Measurements from ENCODE around the gene DCLK3.

The DCLK3 gene

DNA sequence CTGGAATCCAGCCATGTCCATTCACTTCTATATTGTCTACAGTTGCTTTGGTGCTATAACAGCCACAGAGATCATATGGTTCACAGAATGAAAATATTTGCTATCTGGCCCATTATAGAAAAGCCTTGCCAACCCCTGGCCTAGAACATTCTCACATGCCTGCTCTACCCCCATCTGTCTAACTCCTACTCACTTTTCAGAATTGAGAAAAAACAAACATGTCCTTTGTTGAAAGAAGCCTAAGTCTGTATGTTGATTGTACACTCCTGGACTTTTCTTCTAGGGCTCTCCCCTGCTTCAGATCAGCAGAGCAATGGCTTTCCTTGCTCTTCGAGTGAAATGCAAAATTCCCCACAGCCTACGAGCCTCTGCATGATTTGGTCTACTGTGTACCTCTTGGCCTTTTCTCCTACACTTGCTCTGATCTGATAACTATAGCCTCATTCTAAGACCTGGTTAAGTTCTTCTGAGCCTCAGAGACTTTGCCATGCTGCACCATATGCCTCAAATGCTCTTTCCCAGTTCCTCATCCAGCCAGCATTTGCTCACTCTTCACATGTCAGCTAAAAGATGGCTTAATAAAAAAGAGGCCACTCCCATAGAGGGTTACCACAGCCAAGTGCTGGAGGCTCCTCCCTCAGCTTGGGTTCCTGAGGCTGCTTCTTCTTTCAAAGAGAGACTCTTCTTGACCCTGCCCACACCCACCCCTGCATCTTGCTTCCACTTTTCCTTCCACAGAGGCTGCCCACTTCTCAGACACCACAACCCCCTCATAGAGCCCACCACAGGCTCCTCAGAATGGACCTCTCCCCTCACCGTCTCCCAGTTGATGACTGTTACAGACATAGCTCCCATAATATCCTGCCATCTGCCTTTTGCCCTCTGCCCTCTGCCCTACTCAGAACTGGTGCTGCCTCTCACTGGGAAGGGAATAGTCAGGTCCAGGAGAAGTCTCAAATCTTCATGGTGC, 22.9 kb upstream of the DCLK3 start:
- Histone ChIP-seq H2AFZ (ENCODE audit: insufficient read depth, low read length, poor library complexity) (no peak overlapping the region), H4K91ac (ENCODE audit: low read depth, low read length) (no peak overlapping the region), H2BK12ac (ENCODE audit: low read length) (no peak overlapping the region), H3K79me1 (ENCODE audit: low read length) (no peaks in the 10 kb centered on the region), H3K9me3 (ENCODE audit: insufficient read depth, low read depth, low read length) (no peaks in the 10 kb centered on the region), H3K27ac (ENCODE audit: low read depth, low read length) (no peak overlapping the region), H3K4me3 (ENCODE audit: low read depth, low read length) (no peak overlapping the region), H2AK5ac (ENCODE audit: low read length) (no peak overlapping the region), H3K36me3 (ENCODE audit: control insufficient read depth in 1 of 2, insufficient read depth in 2 of 2, low read length in 2 of 2) (no peaks in the 10 kb centered on the region), H3K27me3 (ENCODE audit: insufficient read depth, low read length) (peaks cover 2% of the 10 kb centered on the region), H3K4me1 (ENCODE audit: control insufficient read depth in 1 of 2, insufficient read depth in 2 of 2, low read length in 2 of 2) (no peaks in the 10 kb centered on the region), H4K8ac (ENCODE audit: low read depth, low read length) (no peak overlapping the region), H3K9ac (ENCODE audit: low read length) (no peak overlapping the region), H3K23ac (ENCODE audit: low read length) (no peak overlapping the region), H2BK120ac (ENCODE audit: insufficient read depth, low read length, poor library complexity) (no peak overlapping the region), H2BK5ac (ENCODE audit: low read depth, low read length, poor library complexity) (no peak overlapping the region), H3K14ac (ENCODE audit: low read length) (no peak overlapping the region), H3K18ac (ENCODE audit: low read length) (no peak overlapping the region), H3K4ac (ENCODE audit: low read depth, low read length) (no peak overlapping the region), H3K79me2 (ENCODE audit: control insufficient read depth, insufficient read depth, low read length, poor library complexity) (no peaks in the 10 kb centered on the region), H4K12ac (ENCODE audit: low read depth, low read length) (no peak overlapping the region), H3K4me2 (ENCODE audit: low read length) (no peak overlapping the region)
- no CpG with 5 or more reads among the region's 3 CpGs for whole genome bisulfite sequencing (ENCODE audit: extremely low coverage, insufficient coverage, insufficient read length)
- no peak for DNase-seq

DNA sequence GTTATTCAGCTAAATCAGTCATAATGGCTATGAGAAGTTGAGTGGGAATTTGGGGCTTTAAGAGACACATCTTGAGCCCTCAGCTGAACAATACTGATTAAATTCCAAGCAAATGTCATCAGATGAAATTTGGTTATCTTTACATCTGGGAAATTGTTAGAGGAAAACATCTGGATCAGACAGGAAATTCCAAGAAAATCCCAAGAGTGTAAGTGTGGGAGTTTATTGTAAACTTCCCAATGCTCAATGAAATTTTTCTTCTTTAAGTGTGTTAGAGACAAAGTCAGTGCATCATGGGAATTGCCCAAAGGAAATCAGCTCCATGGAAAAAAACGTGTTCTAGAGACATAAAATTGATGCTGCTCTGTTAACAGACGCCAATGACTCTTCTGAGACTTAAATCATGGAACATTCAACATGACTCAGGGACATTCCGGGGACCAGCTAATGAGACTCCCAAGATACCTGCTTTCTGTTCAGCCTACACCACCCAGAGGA, 19.8 kb upstream of the DCLK3 start:
- Histone ChIP-seq H2AFZ (ENCODE audit: insufficient read depth, low read length, poor library complexity) (no peak overlapping the region), H2BK120ac (ENCODE audit: insufficient read depth, low read length, poor library complexity) (no peak overlapping the region), H3K79me2 (ENCODE audit: control insufficient read depth, insufficient read depth, low read length, poor library complexity) (no peaks in the 10 kb centered on the region), H3K4me2 (ENCODE audit: low read length) (no peak overlapping the region), H3K27me3 (ENCODE audit: insufficient read depth, low read length) (no peaks in the 10 kb centered on the region), H2BK12ac (ENCODE audit: low read length) (no peak overlapping the region), H3K9ac (ENCODE audit: low read length) (no peak overlapping the region), H2AK5ac (ENCODE audit: low read length) (no peak overlapping the region), H3K23ac (ENCODE audit: low read length) (no peak overlapping the region), H2BK5ac (ENCODE audit: low read depth, low read length, poor library complexity) (no peak overlapping the region), H3K9me3 (ENCODE audit: insufficient read depth, low read depth, low read length) (no peaks in the 10 kb centered on the region), H4K12ac (ENCODE audit: low read depth, low read length) (no peak overlapping the region), H3K18ac (ENCODE audit: low read length) (no peak overlapping the region), H3K79me1 (ENCODE audit: low read length) (no peaks in the 10 kb centered on the region), H4K91ac (ENCODE audit: low read depth, low read length) (no peak overlapping the region), H3K14ac (ENCODE audit: low read length) (no peak overlapping the region), H3K4me1 (ENCODE audit: control insufficient read depth in 1 of 2, insufficient read depth in 2 of 2, low read length in 2 of 2) (no peaks in the 10 kb centered on the region), H3K27ac (ENCODE audit: low read depth, low read length) (no peak overlapping the region), H3K36me3 (ENCODE audit: control insufficient read depth in 1 of 2, insufficient read depth in 2 of 2, low read length in 2 of 2) (no peaks in the 10 kb centered on the region), H4K8ac (ENCODE audit: low read depth, low read length) (no peak overlapping the region), H3K4me3 (ENCODE audit: low read depth, low read length) (no peak overlapping the region), H3K4ac (ENCODE audit: low read depth, low read length) (no peak overlapping the region)
- no peak for DNase-seq
- WGBS (ENCODE audit: extremely low coverage, insufficient coverage, insufficient read length) = no CpG with 5 or more reads among the region's 3 CpGs

DNA sequence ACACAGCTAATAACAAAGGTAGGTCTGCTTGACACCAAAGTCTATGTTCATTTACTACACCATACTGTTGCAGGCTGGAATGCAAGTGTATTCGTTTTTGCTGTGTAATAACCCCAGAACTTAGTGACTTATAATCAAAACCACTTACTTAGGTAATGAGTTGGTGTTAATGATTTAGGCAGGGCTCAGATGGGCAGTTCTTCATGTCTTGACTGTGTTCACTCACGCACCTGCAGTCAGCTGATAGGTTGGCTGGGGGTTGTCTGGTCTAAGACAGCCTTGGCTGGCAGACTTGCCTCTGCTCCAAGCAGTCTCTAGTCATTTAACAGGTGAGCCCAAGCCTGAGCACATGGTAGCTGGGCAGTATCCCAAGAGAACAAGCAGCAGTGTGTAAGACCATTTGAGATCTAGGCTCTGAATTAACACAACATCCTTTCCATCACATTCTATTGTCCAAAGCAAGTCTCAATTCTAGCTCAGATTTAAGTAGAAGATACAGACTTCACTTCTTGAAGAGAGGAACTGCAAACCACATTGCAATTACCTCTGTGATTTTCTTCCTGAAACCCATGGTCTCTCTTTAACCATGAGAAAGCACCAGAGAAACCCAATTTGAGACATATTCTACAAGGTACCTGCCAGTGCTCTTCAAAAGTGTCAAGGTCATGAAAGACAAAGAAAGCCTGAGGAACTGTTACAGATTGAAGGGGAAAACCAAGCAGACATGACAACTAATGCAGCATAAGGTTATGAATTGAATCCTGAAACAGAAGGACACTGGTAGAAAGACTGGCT, 13.3 kb upstream of the DCLK3 start:
- Histone ChIP-seq H2BK120ac (ENCODE audit: insufficient read depth, low read length, poor library complexity) (no peak overlapping the region), H3K23ac (ENCODE audit: low read length) (no peak overlapping the region), H3K27me3 (ENCODE audit: insufficient read depth, low read length) (no peaks in the 10 kb centered on the region), H2AK5ac (ENCODE audit: low read length) (no peak overlapping the region), H4K91ac (ENCODE audit: low read depth, low read length) (no peak overlapping the region), H4K8ac (ENCODE audit: low read depth, low read length) (no peak overlapping the region), H2BK12ac (ENCODE audit: low read length) (no peak overlapping the region), H3K36me3 (ENCODE audit: control insufficient read depth in 1 of 2, insufficient read depth in 2 of 2, low read length in 2 of 2) (no peaks in the 10 kb centered on the region), H4K12ac (ENCODE audit: low read depth, low read length) (no peak overlapping the region), H3K4ac (ENCODE audit: low read depth, low read length) (no peak overlapping the region), H3K14ac (ENCODE audit: low read length) (no peak overlapping the region), H3K79me1 (ENCODE audit: low read length) (no peaks in the 10 kb centered on the region), H3K9me3 (ENCODE audit: insufficient read depth, low read depth, low read length) (no peaks in the 10 kb centered on the region), H2AFZ (ENCODE audit: insufficient read depth, low read length, poor library complexity) (no peak overlapping the region), H3K4me3 (ENCODE audit: low read depth, low read length) (no peak overlapping the region), H3K18ac (ENCODE audit: low read length) (no peak overlapping the region), H3K9ac (ENCODE audit: low read length) (no peak overlapping the region), H3K27ac (ENCODE audit: low read depth, low read length) (no peak overlapping the region), H3K4me1 (ENCODE audit: control insufficient read depth in 1 of 2, insufficient read depth in 2 of 2, low read length in 2 of 2) (no peaks in the 10 kb centered on the region), H3K4me2 (ENCODE audit: low read length) (no peak overlapping the region), H3K79me2 (ENCODE audit: control insufficient read depth, insufficient read depth, low read length, poor library complexity) (no peaks in the 10 kb centered on the region), H2BK5ac (ENCODE audit: low read depth, low read length, poor library complexity) (no peak overlapping the region)
- WGBS (ENCODE audit: extremely low coverage, insufficient coverage, insufficient read length) = no CpG with 5 or more reads among the region's 2 CpGs
- no peak for DNase-seq

DNA sequence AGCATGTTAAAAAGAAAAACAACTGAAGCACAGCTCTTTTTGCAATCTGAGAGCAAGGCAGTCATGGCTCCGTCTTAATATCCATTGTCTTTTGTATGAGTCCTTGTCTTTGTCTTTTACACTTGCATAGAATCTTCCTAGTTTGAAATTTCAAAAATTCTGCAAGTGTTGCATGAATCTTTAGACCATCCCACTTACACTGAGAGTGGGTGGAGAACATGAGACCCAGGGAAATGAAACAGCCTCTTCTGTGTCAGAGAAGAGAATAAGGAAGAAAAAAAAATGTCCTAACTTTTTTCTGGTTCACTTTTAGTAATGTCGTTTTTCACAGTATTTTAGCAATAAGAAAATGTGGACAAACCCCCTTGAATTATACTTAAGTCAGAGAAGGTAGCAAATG, 12.1 kb upstream of the DCLK3 start:
- H3K4me1 ChIP-seq (ENCODE audit: control insufficient read depth in 1 of 2, insufficient read depth in 2 of 2, low read length in 2 of 2) = no peaks in the 10 kb centered on the region
- no peak overlapping the region for H4K91ac ChIP-seq (ENCODE audit: low read depth, low read length)
- no peak overlapping the region for H2BK12ac ChIP-seq (ENCODE audit: low read length)
- no peak overlapping the region for H3K4me2 ChIP-seq (ENCODE audit: low read length)
- no peaks in the 10 kb centered on the region for H3K9me3 ChIP-seq (ENCODE audit: insufficient read depth, low read depth, low read length)
- no peak overlapping the region for H3K18ac ChIP-seq (ENCODE audit: low read length)
- no peak overlapping the region for H3K4me3 ChIP-seq (ENCODE audit: low read depth, low read length)
- H2BK120ac ChIP-seq (ENCODE audit: insufficient read depth, low read length, poor library complexity) = no peak overlapping the region
- no peak overlapping the region for H3K4ac ChIP-seq (ENCODE audit: low read depth, low read length)
- no peak overlapping the region for H2AK5ac ChIP-seq (ENCODE audit: low read length)
- H3K79me2 ChIP-seq (ENCODE audit: control insufficient read depth, insufficient read depth, low read length, poor library complexity) = no peaks in the 10 kb centered on the region
- no peak overlapping the region for H3K14ac ChIP-seq (ENCODE audit: low read length)
- no peak overlapping the region for H3K27ac ChIP-seq (ENCODE audit: low read depth, low read length)
- H3K9ac ChIP-seq (ENCODE audit: low read length) = no peak overlapping the region
- no peak overlapping the region for H2BK5ac ChIP-seq (ENCODE audit: low read depth, low read length, poor library complexity)
- no peaks in the 10 kb centered on the region for H3K79me1 ChIP-seq (ENCODE audit: low read length)
- no peak overlapping the region for H3K23ac ChIP-seq (ENCODE audit: low read length)
- H4K12ac ChIP-seq (ENCODE audit: low read depth, low read length) = no peak overlapping the region
- H3K36me3 ChIP-seq (ENCODE audit: control insufficient read depth in 1 of 2, insufficient read depth in 2 of 2, low read length in 2 of 2) = no peaks in the 10 kb centered on the region
- no peak overlapping the region for H2AFZ ChIP-seq (ENCODE audit: insufficient read depth, low read length, poor library complexity)
- no peak overlapping the region for H4K8ac ChIP-seq (ENCODE audit: low read depth, low read length)
- no peak for DNase-seq
- no CpG with 5 or more reads among the region's 2 CpGs for WGBS (ENCODE audit: extremely low coverage, insufficient coverage, insufficient read length)
- H3K27me3 ChIP-seq (ENCODE audit: insufficient read depth, low read length) = no peaks in the 10 kb centered on the region

Data from trophoblast cell (in vitro differentiated cells and primary cell).